Inflammatory macrophage (primary cell): ENCODE results near the gene ZFAND3.

Experiments used
- DNase-seq, 2 donors: peaks; one replicate each; pipeline ENCODE4 v3.0.0-alpha.2; 2020 to 2022

Gene ZFAND3

GRCh38 chr6:38054527-38055202 lies 235.1 kb downstream of the ZFAND3 start:
- DNase-seq: no peak

GRCh38 chr6:38055203-38055589 lies 235.7 kb downstream of the ZFAND3 start:
- DNase-seq: no peak

- DNase-seq: no peak
These were observed 236.8 kb downstream of the ZFAND3 start for GRCh38 chr6:38056361-38056760.

GRCh38 chr6:38057994-38058393 lies 238.5 kb downstream of the ZFAND3 start:
- DNase-seq: no peak

GRCh38 chr6:38062066-38062465 lies 242.5 kb downstream of the ZFAND3 start:
- DNase-seq: no peak

- no peak for DNase-seq
These were observed 244.4 kb downstream of the ZFAND3 start for GRCh38 chr6:38063973-38064372.

GRCh38 chr6:38064431-38064830 lies 244.9 kb downstream of the ZFAND3 start:
- DNase-seq: no peak

GRCh38 chr6:38065734-38066305 lies 246.3 kb downstream of the ZFAND3 start:
- no peak for DNase-seq

GRCh38 chr6:38067263-38067980 lies 247.9 kb downstream of the ZFAND3 start:
- no peak for DNase-seq

- no peak for DNase-seq
These were observed 249.5 kb downstream of the ZFAND3 start for GRCh38 chr6:38068854-38069590.

GRCh38 chr6:38077488-38078030 lies 258.0 kb downstream of the ZFAND3 start:
- no peak for DNase-seq

- no peak for DNase-seq
These were observed 259.1 kb downstream of the ZFAND3 start for GRCh38 chr6:38078671-38079070.

- DNase-seq: no peak
These were observed 259.6 kb downstream of the ZFAND3 start for GRCh38 chr6:38079107-38079506.

- DNase-seq: no peak
These were observed 260.0 kb downstream of the ZFAND3 start for GRCh38 chr6:38079537-38079936.

GRCh38 chr6:38080360-38080759 lies 260.8 kb downstream of the ZFAND3 start:
- no peak for DNase-seq

GRCh38 chr6:38080889-38081288 lies 261.4 kb downstream of the ZFAND3 start:
- peak in 1 of 2 donors; percentile 28 for DNase-seq

GRCh38 chr6:38085031-38085430 lies 265.5 kb downstream of the ZFAND3 start:
- DNase-seq: no peak

- no peak for DNase-seq
These were observed 266.8 kb downstream of the ZFAND3 start for GRCh38 chr6:38086346-38086745.

GRCh38 chr6:38088010-38088409 lies 268.5 kb downstream of the ZFAND3 start:
- no peak for DNase-seq

GRCh38 chr6:38088829-38089228 lies 269.3 kb downstream of the ZFAND3 start:
- no peak for DNase-seq

GRCh38 chr6:38091613-38092012 lies 272.1 kb downstream of the ZFAND3 start:
- DNase-seq: no peak

- DNase-seq: no peak
These were observed 272.9 kb downstream of the ZFAND3 start for GRCh38 chr6:38092465-38092864.

GRCh38 chr6:38092964-38093363 lies 273.4 kb downstream of the ZFAND3 start:
- no peak for DNase-seq
